ENCODE results near the gene LUZP2. TPM values are rescaled to one million over a fixed set of nuclear protein-coding genes. Genes with fewer than 3 reads are reported as not detected.

LUZP2 gene
- total and polyA plus RNA-seq, 4 donors: 0.05 TPM; not detected in 3

DNA sequence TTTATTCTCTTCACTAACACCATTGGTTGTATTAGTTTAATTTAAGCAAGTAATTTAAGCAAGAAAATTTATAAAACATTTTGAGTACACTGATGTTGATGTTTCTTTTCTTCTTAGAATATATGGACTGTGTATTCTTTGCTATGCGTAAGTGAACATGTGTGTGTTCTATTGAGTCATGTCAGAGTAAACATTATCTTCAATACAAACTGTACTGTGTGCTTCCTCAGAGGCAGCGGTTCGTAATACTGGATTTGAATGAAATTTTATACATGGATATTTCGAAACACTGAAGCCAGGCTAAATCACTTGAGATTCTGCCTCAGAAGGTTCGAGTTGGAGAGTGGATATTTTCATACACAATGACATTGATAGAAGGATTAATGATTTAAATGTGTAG lies 452.6 kb downstream of the LUZP2 start:
- WGBS: 71% methylated on average over 5 of the region's 5 CpGs
- H3K36me3 ChIP-seq (ENCODE audit: control insufficient read depth in 4 of 4, insufficient read depth in 3 of 4, low read depth in 1 of 4, low read length in 3 of 4): no peaks in the 10 kb centered on the region
- no peak for DNase-seq (ENCODE audit: low spot score)
- H3K9me3 ChIP-seq (ENCODE audit: control insufficient read depth in 4 of 4, low read length in 3 of 4): no peaks in the 10 kb centered on the region
- H3K27me3 ChIP-seq (ENCODE audit: control insufficient read depth in 4 of 4, insufficient read depth in 4 of 4, low read length in 3 of 4): no peaks in the 10 kb centered on the region
- no peaks in the 10 kb centered on the region for H3K4me1 ChIP-seq (ENCODE audit: control insufficient read depth in 4 of 4, insufficient read depth in 4 of 4, low read length in 3 of 4)
- H3K4me3 ChIP-seq (ENCODE audit: low read depth in 1 of 3, low read length in 3 of 3): no peak overlapping the region
- no peak overlapping the region for H3K27ac ChIP-seq (ENCODE audit: low read depth in 1 of 2, low read length in 2 of 2)
- TF ChIP-seq YY1 (IDR thresholded peaks at IDR 0.05) (no peak), TAF1 (conservative IDR thresholded peaks at IDR 0.05) (no peak), HNF4A (conservative IDR thresholded peaks at IDR 0.05) (no peak), GABPA (IDR thresholded peaks at IDR 0.05 in 1 of 2, conservative IDR thresholded peaks at IDR 0.05 in 1 of 2) (no peak)
- TF ChIP-seq, protein P1, sequence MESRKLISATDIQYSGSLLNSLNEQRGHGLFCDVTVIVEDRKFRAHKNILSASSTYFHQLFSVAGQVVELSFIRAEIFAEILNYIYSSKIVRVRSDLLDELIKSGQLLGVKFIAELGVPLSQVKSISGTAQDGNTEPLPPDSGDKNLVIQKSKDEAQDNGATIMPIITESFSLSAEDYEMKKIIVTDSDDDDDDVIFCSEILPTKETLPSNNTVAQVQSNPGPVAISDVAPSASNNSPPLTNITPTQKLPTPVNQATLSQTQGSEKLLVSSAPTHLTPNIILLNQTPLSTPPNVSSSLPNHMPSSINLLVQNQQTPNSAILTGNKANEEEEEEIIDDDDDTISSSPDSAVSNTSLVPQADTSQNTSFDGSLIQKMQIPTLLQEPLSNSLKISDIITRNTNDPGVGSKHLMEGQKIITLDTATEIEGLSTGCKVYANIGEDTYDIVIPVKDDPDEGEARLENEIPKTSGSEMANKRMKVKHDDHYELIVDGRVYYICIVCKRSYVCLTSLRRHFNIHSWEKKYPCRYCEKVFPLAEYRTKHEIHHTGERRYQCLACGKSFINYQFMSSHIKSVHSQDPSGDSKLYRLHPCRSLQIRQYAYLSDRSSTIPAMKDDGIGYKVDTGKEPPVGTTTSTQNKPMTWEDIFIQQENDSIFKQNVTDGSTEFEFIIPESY (IDR thresholded peaks at IDR 0.05): no peak
- TF ChIP-seq, protein P2, sequence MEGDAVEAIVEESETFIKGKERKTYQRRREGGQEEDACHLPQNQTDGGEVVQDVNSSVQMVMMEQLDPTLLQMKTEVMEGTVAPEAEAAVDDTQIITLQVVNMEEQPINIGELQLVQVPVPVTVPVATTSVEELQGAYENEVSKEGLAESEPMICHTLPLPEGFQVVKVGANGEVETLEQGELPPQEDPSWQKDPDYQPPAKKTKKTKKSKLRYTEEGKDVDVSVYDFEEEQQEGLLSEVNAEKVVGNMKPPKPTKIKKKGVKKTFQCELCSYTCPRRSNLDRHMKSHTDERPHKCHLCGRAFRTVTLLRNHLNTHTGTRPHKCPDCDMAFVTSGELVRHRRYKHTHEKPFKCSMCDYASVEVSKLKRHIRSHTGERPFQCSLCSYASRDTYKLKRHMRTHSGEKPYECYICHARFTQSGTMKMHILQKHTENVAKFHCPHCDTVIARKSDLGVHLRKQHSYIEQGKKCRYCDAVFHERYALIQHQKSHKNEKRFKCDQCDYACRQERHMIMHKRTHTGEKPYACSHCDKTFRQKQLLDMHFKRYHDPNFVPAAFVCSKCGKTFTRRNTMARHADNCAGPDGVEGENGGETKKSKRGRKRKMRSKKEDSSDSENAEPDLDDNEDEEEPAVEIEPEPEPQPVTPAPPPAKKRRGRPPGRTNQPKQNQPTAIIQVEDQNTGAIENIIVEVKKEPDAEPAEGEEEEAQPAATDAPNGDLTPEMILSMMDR (IDR thresholded peaks at IDR 0.05; ENCODE audit: low read depth, low read length, missing input control): no peak
- TF ChIP-seq, protein P3, sequence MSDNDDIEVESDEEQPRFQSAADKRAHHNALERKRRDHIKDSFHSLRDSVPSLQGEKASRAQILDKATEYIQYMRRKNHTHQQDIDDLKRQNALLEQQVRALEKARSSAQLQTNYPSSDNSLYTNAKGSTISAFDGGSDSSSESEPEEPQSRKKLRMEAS (IDR thresholded peaks at IDR 0.05): no peak
- H3K9ac ChIP-seq (ENCODE audit: low read depth in 1 of 2, low read length in 2 of 2): no peak overlapping the region

DNA sequence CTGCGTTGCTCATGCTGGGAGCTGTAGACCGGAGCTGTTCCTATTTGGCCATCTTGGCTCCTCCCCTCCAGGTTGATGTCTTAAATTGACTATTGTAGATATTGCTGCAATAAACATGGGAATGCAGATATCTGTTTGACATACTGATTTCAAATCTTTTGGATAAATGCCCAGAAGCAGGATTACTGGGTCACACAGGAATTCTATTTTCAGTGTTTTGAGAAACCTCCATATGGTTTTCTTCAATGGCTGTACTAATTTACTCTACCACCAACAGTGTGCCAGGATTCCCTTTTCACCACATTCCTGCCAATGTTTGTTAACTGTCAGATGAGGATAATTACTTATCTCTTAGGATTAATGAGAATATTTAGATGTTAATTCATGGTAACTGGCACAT lies 467.0 kb downstream of the LUZP2 start:
- WGBS: 88% methylated on average over 2 of the region's 2 CpGs
- Histone ChIP-seq H3K36me3 (ENCODE audit: control insufficient read depth in 4 of 4, insufficient read depth in 3 of 4, low read depth in 1 of 4, low read length in 3 of 4) (no peaks in the 10 kb centered on the region), H3K9me3 (ENCODE audit: control insufficient read depth in 4 of 4, low read length in 3 of 4) (no peaks in the 10 kb centered on the region), H3K4me3 (ENCODE audit: low read depth in 1 of 3, low read length in 3 of 3) (no peak overlapping the region), H3K4me1 (ENCODE audit: control insufficient read depth in 4 of 4, insufficient read depth in 4 of 4, low read length in 3 of 4) (no peaks in the 10 kb centered on the region), H3K27me3 (ENCODE audit: control insufficient read depth in 4 of 4, insufficient read depth in 4 of 4, low read length in 3 of 4) (no peaks in the 10 kb centered on the region), H3K9ac (ENCODE audit: low read depth in 1 of 2, low read length in 2 of 2) (no peak overlapping the region), H3K27ac (ENCODE audit: low read depth in 1 of 2, low read length in 2 of 2) (no peak overlapping the region)
- DNase-seq (ENCODE audit: low spot score): no peak
- TF ChIP-seq TAF1 (conservative IDR thresholded peaks at IDR 0.05) (no peak), RXRA (IDR thresholded peaks at IDR 0.05) (no peak), NR2F2 (IDR thresholded peaks at IDR 0.05) (no peak), HNF4A (conservative IDR thresholded peaks at IDR 0.05) (no peak)

DNA sequence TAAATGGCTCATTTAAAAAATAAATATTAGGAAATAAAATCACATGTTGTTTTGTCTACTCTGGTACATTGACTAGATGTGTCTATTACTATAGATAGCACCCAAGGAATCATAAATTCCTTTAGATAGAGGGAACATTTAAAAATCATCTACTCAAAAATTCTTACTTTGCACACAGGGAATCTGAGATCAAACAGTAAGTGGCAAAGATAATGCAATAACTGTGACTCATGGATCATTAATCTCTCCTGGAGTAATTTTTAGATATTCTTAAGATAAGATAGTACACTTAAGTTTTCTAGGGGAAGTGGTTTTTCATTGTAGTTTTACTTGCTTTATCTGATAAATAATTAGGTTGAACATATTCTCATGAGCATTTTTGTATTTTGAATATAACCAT lies 468.9 kb downstream of the LUZP2 start:
- TF ChIP-seq NR2F2 (IDR thresholded peaks at IDR 0.05) (no peak), SP1 (IDR thresholded peaks at IDR 0.05) (no peak), JUND (IDR thresholded peaks at IDR 0.05) (no peak), HNF4A (conservative IDR thresholded peaks at IDR 0.05) (no peak), FOXA2 (IDR thresholded peaks at IDR 0.05) (no peak), TAF1 (conservative IDR thresholded peaks at IDR 0.05) (no peak), FOXA1 (IDR thresholded peaks at IDR 0.05) (no peak), EGR1 (IDR thresholded peaks at IDR 0.05; ENCODE audit: low read depth in 2 of 2) (no peak)
- TF ChIP-seq, protein P4, sequence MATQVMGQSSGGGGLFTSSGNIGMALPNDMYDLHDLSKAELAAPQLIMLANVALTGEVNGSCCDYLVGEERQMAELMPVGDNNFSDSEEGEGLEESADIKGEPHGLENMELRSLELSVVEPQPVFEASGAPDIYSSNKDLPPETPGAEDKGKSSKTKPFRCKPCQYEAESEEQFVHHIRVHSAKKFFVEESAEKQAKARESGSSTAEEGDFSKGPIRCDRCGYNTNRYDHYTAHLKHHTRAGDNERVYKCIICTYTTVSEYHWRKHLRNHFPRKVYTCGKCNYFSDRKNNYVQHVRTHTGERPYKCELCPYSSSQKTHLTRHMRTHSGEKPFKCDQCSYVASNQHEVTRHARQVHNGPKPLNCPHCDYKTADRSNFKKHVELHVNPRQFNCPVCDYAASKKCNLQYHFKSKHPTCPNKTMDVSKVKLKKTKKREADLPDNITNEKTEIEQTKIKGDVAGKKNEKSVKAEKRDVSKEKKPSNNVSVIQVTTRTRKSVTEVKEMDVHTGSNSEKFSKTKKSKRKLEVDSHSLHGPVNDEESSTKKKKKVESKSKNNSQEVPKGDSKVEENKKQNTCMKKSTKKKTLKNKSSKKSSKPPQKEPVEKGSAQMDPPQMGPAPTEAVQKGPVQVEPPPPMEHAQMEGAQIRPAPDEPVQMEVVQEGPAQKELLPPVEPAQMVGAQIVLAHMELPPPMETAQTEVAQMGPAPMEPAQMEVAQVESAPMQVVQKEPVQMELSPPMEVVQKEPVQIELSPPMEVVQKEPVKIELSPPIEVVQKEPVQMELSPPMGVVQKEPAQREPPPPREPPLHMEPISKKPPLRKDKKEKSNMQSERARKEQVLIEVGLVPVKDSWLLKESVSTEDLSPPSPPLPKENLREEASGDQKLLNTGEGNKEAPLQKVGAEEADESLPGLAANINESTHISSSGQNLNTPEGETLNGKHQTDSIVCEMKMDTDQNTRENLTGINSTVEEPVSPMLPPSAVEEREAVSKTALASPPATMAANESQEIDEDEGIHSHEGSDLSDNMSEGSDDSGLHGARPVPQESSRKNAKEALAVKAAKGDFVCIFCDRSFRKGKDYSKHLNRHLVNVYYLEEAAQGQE (IDR thresholded peaks at IDR 0.05): no peak
- TF ChIP-seq, protein P2 (IDR thresholded peaks at IDR 0.05; ENCODE audit: low read depth, low read length, missing input control): no peak
- TF ChIP-seq, protein P3 (IDR thresholded peaks at IDR 0.05): no peak
- Histone ChIP-seq H3K36me3 (ENCODE audit: control insufficient read depth in 4 of 4, insufficient read depth in 3 of 4, low read depth in 1 of 4, low read length in 3 of 4) (no peaks in the 10 kb centered on the region), H3K4me3 (ENCODE audit: low read depth in 1 of 3, low read length in 3 of 3) (no peak overlapping the region), H3K9ac (ENCODE audit: low read depth in 1 of 2, low read length in 2 of 2) (no peak overlapping the region), H3K27me3 (ENCODE audit: control insufficient read depth in 4 of 4, insufficient read depth in 4 of 4, low read length in 3 of 4) (no peaks in the 10 kb centered on the region), H3K9me3 (ENCODE audit: control insufficient read depth in 4 of 4, low read length in 3 of 4) (no peaks in the 10 kb centered on the region), H3K27ac (ENCODE audit: low read depth in 1 of 2, low read length in 2 of 2) (no peak overlapping the region), H3K4me1 (ENCODE audit: control insufficient read depth in 4 of 4, insufficient read depth in 4 of 4, low read length in 3 of 4) (no peaks in the 10 kb centered on the region)
- DNase-seq (ENCODE audit: low spot score): no peak

Data from liver (tissue), 9 donors.